Measurements from ENCODE around the gene ZNF573.
"Not testable (repeated sequence)": the region's sequence is repeated elsewhere in the genome, so short reads cannot be mapped to it uniquely, and the experiment has no call there.

Gene ZNF573

GRCh38 chr19:37779127-37780005, at the start of gene ZNF573:
ZNF573 (minus strand) TSS chr19:37779586; CDS start chr19:37773729, 5,857 bp downstream.
- Histone ChIP-seq H3K9me3 (ENCODE audit: insufficient read depth, low read length) (no peaks in the 10 kb centered on the region), H4K20me1 (ENCODE audit: low read depth, low read length) (no peaks in the 10 kb centered on the region), H3K27ac (ENCODE audit: low read depth, low read length) (peak within 1 kb of the TSS; percentile 49), H3K36me3 (ENCODE audit: low read length) (no peaks in the 10 kb centered on the region), H3K4me2 (ENCODE audit: low read depth, low read length, poor library complexity, severe bottlenecking) (peak within 1 kb of the TSS; percentile 90), H3F3A (ENCODE audit: insufficient read depth) (no peaks in the 10 kb centered on the region), H3K79me2 (ENCODE audit: insufficient read depth, low read length) (peaks cover 24% of the 10 kb centered on the region), H3K4me3 (ENCODE audit: insufficient read depth, low read length, poor library complexity, severe bottlenecking) (peak within 1 kb of the TSS; percentile 84), H3K9ac (ENCODE audit: low read length) (peak within 1 kb of the TSS; percentile 67), H2AFZ (ENCODE audit: low read depth, low read length, severe bottlenecking) (peak within 1 kb of the TSS; percentile 73), H3K9me2 (replicated peaks; ENCODE audit: insufficient read depth, low read length) (no peaks in the 10 kb centered on the region), H3K27me3 (ENCODE audit: low read length) (no peaks in the 10 kb centered on the region)
- TF ChIP-seq EZH2phosphoT487 (conservative IDR thresholded peaks at IDR 0.05; ENCODE audit: low read length) (no peak), CTCF (IDR thresholded peaks at IDR 0.05; ENCODE audit: insufficient read depth, low read length, poor library complexity, severe bottlenecking) (no peak)

- Histone ChIP-seq H3K9me3 (ENCODE audit: insufficient read depth, low read length) (no peaks in the 10 kb centered on the region), H3K9ac (ENCODE audit: low read length) (no peak overlapping the region), H3K27ac (ENCODE audit: low read depth, low read length) (no peak overlapping the region), H2AFZ (ENCODE audit: low read depth, low read length, severe bottlenecking) (no peak overlapping the region), H3F3A (ENCODE audit: insufficient read depth) (no peaks in the 10 kb centered on the region), H3K79me2 (ENCODE audit: insufficient read depth, low read length) (no peaks in the 10 kb centered on the region), H3K4me3 (ENCODE audit: insufficient read depth, low read length, poor library complexity, severe bottlenecking) (no peak overlapping the region), H3K9me2 (replicated peaks; ENCODE audit: insufficient read depth, low read length) (no peaks in the 10 kb centered on the region), H4K20me1 (ENCODE audit: low read depth, low read length) (no peaks in the 10 kb centered on the region), H3K27me3 (ENCODE audit: low read length) (no peaks in the 10 kb centered on the region), H3K4me2 (ENCODE audit: low read depth, low read length, poor library complexity, severe bottlenecking) (no peak overlapping the region), H3K36me3 (ENCODE audit: low read length) (no peaks in the 10 kb centered on the region)
- TF ChIP-seq CTCF (IDR thresholded peaks at IDR 0.05; ENCODE audit: insufficient read depth, low read length, poor library complexity, severe bottlenecking) (no peak), EZH2phosphoT487 (conservative IDR thresholded peaks at IDR 0.05; ENCODE audit: low read length) (no peak)
Observed at GRCh38 chr19:37817180-37817981, 38.0 kb upstream of the ZNF573 start.

- H3K4me3 ChIP-seq (ENCODE audit: insufficient read depth, low read length, poor library complexity, severe bottlenecking); H3K27me3 ChIP-seq (ENCODE audit: low read length); H3K27ac ChIP-seq (ENCODE audit: low read depth, low read length); H3K9me2 ChIP-seq (replicated peaks; ENCODE audit: insufficient read depth, low read length); H2AFZ ChIP-seq (ENCODE audit: low read depth, low read length, severe bottlenecking); H4K20me1 ChIP-seq (ENCODE audit: low read depth, low read length); H3K79me2 ChIP-seq (ENCODE audit: insufficient read depth, low read length); H3K9me3 ChIP-seq (ENCODE audit: insufficient read depth, low read length); H3F3A ChIP-seq (ENCODE audit: insufficient read depth); H3K9ac ChIP-seq (ENCODE audit: low read length); H3K4me2 ChIP-seq (ENCODE audit: low read depth, low read length, poor library complexity, severe bottlenecking); H3K36me3 ChIP-seq (ENCODE audit: low read length): not testable (repeated sequence)
Observed at GRCh38 chr19:37815611-37816010, 36.2 kb upstream of the ZNF573 start.
